HepG2 (cell line): Measurements from ENCODE around the gene SYNPR. TPM values are rescaled to one million over a fixed set of nuclear protein-coding genes. Genes with fewer than 3 reads are reported as not detected.

Experiments used
- ATAC-seq: fragments of 200-7000 bp; cut with Tn5 transposase; 3 replicates; pipeline ENCODE4 v1.9.1; 2020; ENCODE audit warnings: mild to moderate bottlenecking, moderate library complexity
- BruUV-seq: library from RNA; stranded (reverse); fragments of 400-500 nt; replicated peaks from 2 replicates; lab custom pipeline; 2021; lab: Mats Ljungman, UMichigan
- CTCF ChIA-PET: fragments of 300-600 bp; formaldehyde crosslinking; extraction: SDS; loops from one replicate; lab custom pipeline; 2021; ENCODE audit warnings: low total read pairs, inconsistent platforms, low intra/inter-chr PET ratio; lab: Yijun Ruan, JAX
- POLR2A ChIA-PET: fragments of 350-600 bp; sonication (Branson Sonifier 250); formaldehyde crosslinking; loops from one replicate; lab custom pipeline; 2020; ENCODE audit warnings: antibody characterized with exemption, inconsistent platforms; lab: Yijun Ruan, JAX
- DNase-seq: peaks from one replicate; pipeline ENCODE4 v3.0.0-alpha.2; 2015; ENCODE audit warnings: low spot score
- FAIRE-seq: peaks from 3 replicates; lab custom pipeline; 2011; peaks lifted over from hg19 to GRCh38; lab: Jason Lieb, UNC
- H2AFZ ChIP-seq: one replicate; pipeline ENCODE4 v1.6.1; 2011; ENCODE audit warnings: low read length, inconsistent platforms
- H3K27ac ChIP-seq: fragments of 300-600 bp; 3 replicates; pipeline ENCODE4 v1.8.0; 2011; ENCODE audit warnings: mixed run types, mild to moderate bottlenecking, mixed read lengths, low read length, inconsistent platforms; ENCODE audit not compliant: insufficient read depth; ENCODE audit errors: extremely low read length
- H3K27me3 ChIP-seq, 2 experiments: fragments of 200-600 bp in 1 of 2; 2 replicates in 1 of 2; 3 replicates in 1 of 2; pipeline versions ENCODE4 v1.6.0 to v1.8.0; 2011; ENCODE audit warnings: low read length in 2 of 2, mild to moderate bottlenecking in 2 of 2, moderate library complexity in 2 of 2, inconsistent platforms in 1 of 2; ENCODE audit not compliant: insufficient read depth in 2 of 2, control insufficient read depth in 1 of 2
- H3K36me3 ChIP-seq, 2 experiments: fragments of 200-600 bp in 1 of 2; replicated peaks in 1 of 2; 2 replicates in 1 of 2; 3 replicates in 1 of 2; pipeline versions ENCODE4 v1.5.1 to v1.8.0; 2011; ENCODE audit warnings: low read length in 2 of 2, inconsistent platforms in 1 of 2; ENCODE audit not compliant: insufficient read depth in 2 of 2, control insufficient read depth in 1 of 2
- H3K4me1 ChIP-seq: 2 replicates; pipeline ENCODE4 v1.5.1; 2012; ENCODE audit warnings: low read length, inconsistent platforms; ENCODE audit not compliant: insufficient read depth
- H3K4me2 ChIP-seq: 2 replicates; pipeline ENCODE4 v1.6.0; 2011; ENCODE audit warnings: low read depth, low read length, inconsistent platforms
- H3K4me3 ChIP-seq, 3 experiments: fragments of 200-600 bp in 1 of 3; sonication (generic), shearing (Covaris generic) in 1 of 3; replicated peaks in 1 of 3; 2 replicates each; pipeline ENCODE4 v1.5.1; 2011 to 2016; ENCODE audit warnings: low read length in 3 of 3, inconsistent platforms in 2 of 3, low read depth in 2 of 3, mild to moderate bottlenecking in 2 of 3, control low read depth in 1 of 3, mixed read lengths in 1 of 3; ENCODE audit not compliant: insufficient read depth in 1 of 3
- H3K79me2 ChIP-seq: one replicate; pipeline ENCODE4 v1.6.1; 2011; ENCODE audit warnings: low read length, inconsistent platforms; ENCODE audit not compliant: insufficient read depth
- H3K9ac ChIP-seq: 2 replicates; pipeline ENCODE4 v1.6.0; 2011; ENCODE audit warnings: mild to moderate bottlenecking, low read depth, low read length, inconsistent platforms; ENCODE audit not compliant: insufficient read depth
- H3K9me3 ChIP-seq: 2 replicates; pipeline ENCODE4 v1.5.1; 2012; ENCODE audit warnings: mild to moderate bottlenecking, low read length
- H4K20me1 ChIP-seq: 2 replicates; pipeline ENCODE4 v1.6.0; 2011; ENCODE audit warnings: inconsistent platforms, mild to moderate bottlenecking, low read length, moderate library complexity; ENCODE audit not compliant: insufficient read depth
- AGO2 ChIP-seq: fragments of 200-400 bp; formaldehyde crosslinking; optimal IDR thresholded peaks from 2 replicates; pipeline ENCODE3; 2017; ENCODE audit warnings: mild to moderate bottlenecking, low read depth, low read length, moderate library complexity
- ARID2 ChIP-seq: sonication (generic); formaldehyde crosslinking; IDR thresholded peaks from 2 replicates; pipeline ENCODE4 v1.8.1; 2022; ENCODE audit warnings: mild to moderate bottlenecking, missing genetic modification reagents, borderline replicate concordance
- ARNTL ChIP-seq: sonication (generic); formaldehyde crosslinking; IDR thresholded peaks from 2 replicates; pipeline ENCODE4 v1.4.0; 2020; ENCODE audit warnings: mild to moderate bottlenecking, missing genetic modification reagents
- ATAD3A ChIP-seq: sonication (generic); formaldehyde crosslinking; IDR thresholded peaks from 2 replicates; pipeline ENCODE4 v1.4.0; 2020; ENCODE audit warnings: missing genetic modification reagents
- FUBP1 ChIP-seq: sonication (generic); formaldehyde crosslinking; IDR thresholded peaks from 2 replicates; pipeline ENCODE4 v1.5.1; 2020; ENCODE audit warnings: missing genetic modification reagents, mild to moderate bottlenecking, borderline replicate concordance
- KAT2B ChIP-seq: fragments of 150-350 bp; IDR thresholded peaks from 2 replicates; pipeline ENCODE4 v1.6.1; 2014; ENCODE audit warnings: low read depth, low read length, borderline replicate concordance
- NFRKB ChIP-seq: fragments of 450-650 bp; IDR thresholded peaks from 2 replicates; pipeline ENCODE4 v1.6.1; 2017
- NR2F1 ChIP-seq, 2 experiments: fragments of 450-650 bp in 1 of 2; formaldehyde crosslinking in 1 of 2; IDR thresholded peaks; 2 replicates each; pipeline versions ENCODE4 v1.5.0 to v1.6.1; 2016 to 2020; ENCODE audit warnings: mild to moderate bottlenecking in 1 of 2, missing compliant biosample characterization in 1 of 2, missing genetic modification reagents in 1 of 2, moderate library complexity in 1 of 2
- PAWR ChIP-seq: sonication (generic); formaldehyde crosslinking; IDR thresholded peaks from 2 replicates; pipeline ENCODE4 v1.4.0; 2020; ENCODE audit warnings: missing genetic modification reagents, mild to moderate bottlenecking, borderline replicate concordance
- SCMH1 ChIP-seq: sonication (generic); formaldehyde crosslinking; IDR thresholded peaks from 2 replicates; pipeline ENCODE4 v1.9.0; 2021; ENCODE audit warnings: missing genetic modification reagents, mild to moderate bottlenecking, borderline replicate concordance
- STAG1 ChIP-seq: sonication (generic); formaldehyde crosslinking; IDR thresholded peaks from 2 replicates; pipeline ENCODE4 v1.4.0; 2020; ENCODE audit warnings: missing genetic modification reagents
- TEAD2 ChIP-seq: sonication (generic); formaldehyde crosslinking; IDR thresholded peaks from 2 replicates; pipeline ENCODE4 v1.9.0; 2021; ENCODE audit warnings: missing genetic modification reagents
- ZNF33B ChIP-seq: sonication (generic); formaldehyde crosslinking; IDR thresholded peaks from 2 replicates; pipeline ENCODE4 v1.5.1; 2020; ENCODE audit warnings: mild to moderate bottlenecking, missing genetic modification reagents
- ZNF407 ChIP-seq: sonication (generic); formaldehyde crosslinking; IDR thresholded peaks from one replicate; pipeline ENCODE4 v1.5.1; 2020; ENCODE audit warnings: mild to moderate bottlenecking, missing genetic modification reagents; ENCODE audit errors: not compliant biosample characterization
- ZNF572 ChIP-seq: sonication (generic); formaldehyde crosslinking; IDR thresholded peaks from 2 replicates; pipeline ENCODE4 v1.5.1; 2020; ENCODE audit warnings: mild to moderate bottlenecking, missing genetic modification reagents
- WGBS: methylation state at CpG from one replicate; pipeline ENCODE4 v1.1.6; 2017; ENCODE audit warnings: low lambda C conversion rate; 5-methylcytosine and 5-hydroxymethylcytosine counted together
- in situ Hi-C: cut with HindIII; loops from 2 replicates; pipeline ENCODE4 v1.10.0; 2017; ENCODE audit warnings: low pct_unique_long_range_greater_than_20kb; ENCODE audit not compliant: extremely low pct_ligation_motif_present
- intact Hi-C: fragments of 100-400 bp; cut with micrococcal nuclease; formaldehyde crosslinking; loops from one replicate; pipeline ENCODE4 v1.10.0; 2022; ENCODE audit not compliant: unreplicated experiment
- polyA plus RNA-seq, 8 experiments: library from polyadenylated mRNA; depleted of rRNA in 3 of 8; stranded (reverse) in 7 of 8; unstranded in 1 of 8; fragments of >200 nt; fragmentation: Illumina TruSeq in 4 of 8; extraction: Trizol in 4 of 8; gene quantifications; 2 replicates each; pipeline versions ENCODE4 v1.2.1 to v1.2.3, GENCODE V29; 2011 to 2016; ENCODE audit warnings: low read depth in 4 of 8, missing spikeins in 1 of 8, mixed read lengths in 1 of 8; ENCODE audit not compliant: insufficient read depth in 1 of 8
- total RNA-seq, 5 experiments: library from RNA; depleted of rRNA; stranded (reverse); fragments of >200 nt; fragmentation: Illumina TruSeq; extraction: Trizol; gene quantifications; 2 replicates each; pipeline ENCODE4 v1.2.3, GENCODE V29; 2016; ENCODE audit warnings: low read depth in 1 of 5

The SYNPR gene
- total and polyA plus RNA-seq, 2 of the 13 experiments (the other 11 are each of a cell fraction or from before 2014, with no cell fraction given): 0.04 TPM; not detected in 1

GRCh38 chr3:63385629-63386028, 107.5 kb downstream of the SYNPR start:
- CTCF ChIA-PET: no interaction called here

More at GRCh38 chr3:63385629-63386028, 107.5 kb downstream of the SYNPR start:
- no peaks in the 10 kb centered on the region for H3K36me3 ChIP-seq
- DNase-seq: no peak
- TF ChIP-seq AGO2 (no peak), ZNF33B (CRISPR knock-in tag) (no peak), NFRKB (no peak), NR2F1 (CRISPR knock-in tag; IDR thresholded peaks at IDR 0.05) (no peak), STAG1 (CRISPR knock-in tag) (no peak), TEAD2 (no peak), FUBP1 (no peak), ATAD3A (no peak), KAT2B (no peak), SCMH1 (CRISPR knock-in tag) (no peak), ZNF572 (CRISPR knock-in tag) (no peak), ZNF407 (CRISPR knock-in tag) (no peak), ARID2 (CRISPR knock-in tag) (no peak), PAWR (CRISPR knock-in tag) (no peak), ARNTL (no peak)
- no TSS peak for BruUV-seq
- no peaks in the 10 kb centered on the region for H3K4me1 ChIP-seq
- no peaks in the 10 kb centered on the region for H3K79me2 ChIP-seq
- FAIRE-seq: no peak
- no peak overlapping the region for H3K27ac ChIP-seq
- H3K4me2 ChIP-seq: no peak overlapping the region
- H3K9me3 ChIP-seq: no peaks in the 10 kb centered on the region
- H3K27me3 ChIP-seq: no peaks in the 10 kb centered on the region; a peak in 1 of 5 replicates
- POLR2A ChIA-PET: no interaction called here
- in situ Hi-C loops (no loop called here), intact Hi-C loops (no loop called here)
- H4K20me1 ChIP-seq: no peaks in the 10 kb centered on the region
- no peak overlapping the region for H3K4me3 ChIP-seq
- ATAC-seq: no peak
- no peak overlapping the region for H2AFZ ChIP-seq
- no peak overlapping the region for H3K9ac ChIP-seq
- WGBS: 17% methylated on average over 3 of the region's 3 CpGs
